ENCODE results near the gene POGLUT2. TPM values are rescaled to one million over a fixed set of nuclear protein-coding genes. Genes with fewer than 3 reads are reported as not detected.

POGLUT2 gene
- total and polyA plus RNA-seq, 2 donors (not counting 3 experiments of a cell fraction or from before 2014, with no cell fraction given), result 17.9 to 22.5 TPM

DNA sequence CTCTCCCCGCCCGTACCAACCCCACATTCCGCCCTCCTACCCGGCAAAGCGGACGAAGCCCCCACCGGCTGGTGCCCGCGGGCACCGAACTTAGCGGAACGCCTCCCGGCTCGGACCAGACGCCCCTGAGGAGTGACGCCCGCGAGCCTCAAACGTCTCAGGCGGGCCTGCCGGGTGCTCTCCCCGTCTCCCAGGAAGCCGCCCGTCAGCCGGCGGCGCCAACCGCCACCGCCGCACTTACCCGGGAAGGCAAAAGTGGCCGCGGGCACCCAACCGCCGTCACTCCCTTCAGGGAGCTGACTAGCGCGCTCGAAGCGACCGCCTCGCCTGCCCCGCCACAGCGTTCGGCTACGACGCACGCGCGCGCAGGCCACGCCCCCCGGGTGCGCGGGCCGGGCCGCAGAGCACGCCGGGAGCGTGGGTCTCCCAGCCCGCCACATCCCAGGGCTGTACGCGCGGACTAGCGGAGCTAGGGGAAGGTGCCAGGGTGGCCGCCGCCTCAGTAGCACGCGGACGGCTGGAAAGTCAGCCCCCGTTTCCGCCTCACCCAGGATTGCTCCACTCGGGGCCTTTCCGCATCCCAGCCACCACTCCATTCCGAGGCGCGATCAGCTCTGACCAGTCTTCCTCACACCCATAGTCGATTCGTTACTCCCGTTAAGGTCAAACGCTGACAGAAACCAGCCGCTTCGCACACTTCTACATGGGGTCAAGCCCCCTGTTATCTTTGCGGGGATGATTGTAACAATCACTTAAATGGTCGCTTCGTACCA lies 25.1 kb downstream of the POGLUT2 start, which contains the start of gene TEX30:
TSS of gene TEX30 (minus strand) at position 346 of the 773 bp plus-strand sequence. CDS start 3,760 bp downstream, outside the sequence.
- peaks cover 22% of the 10 kb centered on the region for H3K79me2 ChIP-seq (ENCODE audit: control insufficient read depth, insufficient read depth, low read length)
- no peaks in the 10 kb centered on the region for H3K9me3 ChIP-seq (replicated peaks; ENCODE audit: control insufficient read depth, insufficient read depth, low read length)
- ChIA-PET CTCF (interaction anchor here (0.8 to 1.9 kb wide), 8 partner anchors 21 to 181 kb away, joined by 3 to 10 read pairs (median 6); partner anchors contain the start of gene ERCC5), POLR2A (interaction anchor here (0.7 to 1.2 kb wide), 5 partner anchors 27 to 187 kb away, joined by 3 to 4 read pairs (median 3); partner anchors contain the start of gene ERCC5)
- H3K27ac ChIP-seq (ENCODE audit: insufficient read depth, low read depth, low read length), result peak within 1 kb of the TSS; percentile 76
- peak within 1 kb of the TSS; percentile 88 for H3K9ac ChIP-seq (replicated peaks; ENCODE audit: extremely low read depth, insufficient read depth, low read length)
- H3K27me3 ChIP-seq (ENCODE audit: control insufficient read depth in 2 of 2, insufficient read depth in 2 of 2, low read length in 2 of 2), result no peaks in the 10 kb centered on the region
- peaks cover 18% of the 10 kb centered on the region for H3K4me1 ChIP-seq (ENCODE audit: control insufficient read depth, extremely low read depth, insufficient read depth, low read length)
- FAIRE-seq (peak; percentile 94), DNase-seq (ENCODE audit: low read depth, low spot score) (peak; percentile 90)
- peak within 1 kb of the TSS; percentile 98 for H2AFZ ChIP-seq (ENCODE audit: low read depth, low read length)
- no peaks in the 10 kb centered on the region for H4K20me1 ChIP-seq (replicated peaks; ENCODE audit: control insufficient read depth, extremely low read depth, insufficient read depth, low read length)
- no peaks in the 10 kb centered on the region for H3K36me3 ChIP-seq (ENCODE audit: control insufficient read depth in 2 of 2, extremely low read depth in 1 of 2, insufficient read depth in 2 of 2, low read length in 2 of 2)
- no TSS peak for BruUV-seq (replicated peaks)
- no peaks in the 10 kb centered on the region for H3K9me1 ChIP-seq (replicated peaks; ENCODE audit: control insufficient read depth, extremely low read depth, insufficient read depth, low read length)
- intact Hi-C loops (cut with micrococcal nuclease), result loop anchor here (1.0 to 2.0 kb wide), 8 partner anchors 27 to 379 kb away; partner anchors contain the start of gene TPP2
- H3K4me3 ChIP-seq (replicated peaks in 1 of 3; ENCODE audit: insufficient read depth in 1 of 3, low read depth in 1 of 3, low read length in 3 of 3), result peak within 1 kb of the TSS; percentile 85 to 94 (median 88)
- dilution Hi-C loops (cut with MboI; ENCODE audit: extremely low pct_ligation_motif_present, low sequenced_read_pairs), result no loop called here
- H3K4me2 ChIP-seq (ENCODE audit: insufficient read depth, low read length), result peak within 1 kb of the TSS; percentile 79
- TF ChIP-seq POLR2A (IDR thresholded peaks at IDR 0.05; ENCODE audit: low read depth, low read length), result peak; percentile 97
- TF ChIP-seq GATA2 (IDR thresholded peaks at IDR 0.05; ENCODE audit: insufficient read depth, insufficient read length, low read depth, low read length), result no peak
- peak; percentile 7 for TF ChIP-seq FOS (IDR thresholded peaks at IDR 0.05; ENCODE audit: borderline replicate concordance, insufficient read depth, low read length)
- TF ChIP-seq, protein P1, sequence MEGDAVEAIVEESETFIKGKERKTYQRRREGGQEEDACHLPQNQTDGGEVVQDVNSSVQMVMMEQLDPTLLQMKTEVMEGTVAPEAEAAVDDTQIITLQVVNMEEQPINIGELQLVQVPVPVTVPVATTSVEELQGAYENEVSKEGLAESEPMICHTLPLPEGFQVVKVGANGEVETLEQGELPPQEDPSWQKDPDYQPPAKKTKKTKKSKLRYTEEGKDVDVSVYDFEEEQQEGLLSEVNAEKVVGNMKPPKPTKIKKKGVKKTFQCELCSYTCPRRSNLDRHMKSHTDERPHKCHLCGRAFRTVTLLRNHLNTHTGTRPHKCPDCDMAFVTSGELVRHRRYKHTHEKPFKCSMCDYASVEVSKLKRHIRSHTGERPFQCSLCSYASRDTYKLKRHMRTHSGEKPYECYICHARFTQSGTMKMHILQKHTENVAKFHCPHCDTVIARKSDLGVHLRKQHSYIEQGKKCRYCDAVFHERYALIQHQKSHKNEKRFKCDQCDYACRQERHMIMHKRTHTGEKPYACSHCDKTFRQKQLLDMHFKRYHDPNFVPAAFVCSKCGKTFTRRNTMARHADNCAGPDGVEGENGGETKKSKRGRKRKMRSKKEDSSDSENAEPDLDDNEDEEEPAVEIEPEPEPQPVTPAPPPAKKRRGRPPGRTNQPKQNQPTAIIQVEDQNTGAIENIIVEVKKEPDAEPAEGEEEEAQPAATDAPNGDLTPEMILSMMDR (IDR thresholded peaks at IDR 0.05; ENCODE audit: extremely low read depth in 1 of 2, insufficient read depth in 1 of 2, low read depth in 1 of 2, low read length in 2 of 2), result peak in 1 of 2 donors; percentile 10
- peak; percentile 97 for TF ChIP-seq POLR2AphosphoS5 (IDR thresholded peaks at IDR 0.05; ENCODE audit: insufficient read depth, low read depth, low read length)
- TF ChIP-seq MYC (IDR thresholded peaks at IDR 0.05; ENCODE audit: low read depth, low read length), result no peak
- no peak for TF ChIP-seq EZH2 (IDR thresholded peaks at IDR 0.05; ENCODE audit: borderline replicate concordance, low read depth, low read length, severe bottlenecking)
- TF ChIP-seq, protein P2, sequence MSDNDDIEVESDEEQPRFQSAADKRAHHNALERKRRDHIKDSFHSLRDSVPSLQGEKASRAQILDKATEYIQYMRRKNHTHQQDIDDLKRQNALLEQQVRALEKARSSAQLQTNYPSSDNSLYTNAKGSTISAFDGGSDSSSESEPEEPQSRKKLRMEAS (IDR thresholded peaks at IDR 0.05; ENCODE audit: insufficient read depth, insufficient read length), result peak; percentile 86
- no peak for TF ChIP-seq JUN (IDR thresholded peaks at IDR 0.05; ENCODE audit: borderline replicate concordance, insufficient read depth, insufficient read length, low read depth)
